Nephron progenitor cell (in vitro differentiated cells): ENCODE measurements around the gene CASQ1.

Experiments
- DNase-seq: peaks from one replicate; pipeline ENCODE4 v3.0.0; 2021
- H3K27ac Mint-ChIP-seq: 2 replicates; pipeline ENCODE4 v1.8.0; 2021; ENCODE audit warnings: mild to moderate bottlenecking, moderate library complexity, mixed read lengths
- H3K27me3 Mint-ChIP-seq: 2 replicates; pipeline ENCODE4 v1.8.0; 2021; ENCODE audit warnings: mild to moderate bottlenecking, low read depth, mixed read lengths; ENCODE audit not compliant: poor library complexity
- H3K36me3 Mint-ChIP-seq: 2 replicates; pipeline ENCODE4 v1.8.0; 2021; ENCODE audit warnings: low read depth, mixed read lengths
- H3K4me1 Mint-ChIP-seq: 2 replicates; pipeline ENCODE4 v1.8.0; 2021; ENCODE audit warnings: mixed read lengths
- H3K4me3 Mint-ChIP-seq: 2 replicates; pipeline ENCODE4 v1.8.0; 2021; ENCODE audit warnings: mild to moderate bottlenecking, moderate library complexity, mixed read lengths
- H3K9me3 Mint-ChIP-seq: 2 replicates; pipeline ENCODE4 v1.8.0; 2021; ENCODE audit warnings: mild to moderate bottlenecking, moderate library complexity, mixed read lengths
- CTCF ChIP-seq: fragments of 200-600 bp; sonication (generic); IDR thresholded peaks from 2 replicates; pipeline ENCODE4 v1.5.0; 2021; ENCODE audit warnings: antibody characterized with exemption

Gene CASQ1

GRCh38 chr1:160237558-160237957, 47.2 kb downstream of the CASQ1 start:
- H3K27me3 Mint-ChIP-seq, result no peaks in the 10 kb centered on the region
- no peak overlapping the region for H3K4me3 Mint-ChIP-seq
- TF ChIP-seq CTCF, result no peak
- no peaks in the 10 kb centered on the region for H3K4me1 Mint-ChIP-seq
- DNase-seq, result no peak
- no peaks in the 10 kb centered on the region for H3K9me3 Mint-ChIP-seq
- peaks cover 60% of the 10 kb centered on the region for H3K36me3 Mint-ChIP-seq
- no peak overlapping the region for H3K27ac Mint-ChIP-seq

- DNase-seq, result no peak
- Mint-ChIP-seq H3K27me3 (no peaks in the 10 kb centered on the region), H3K4me3 (no peak overlapping the region), H3K36me3 (peaks cover 68% of the 10 kb centered on the region), H3K27ac (no peak overlapping the region), H3K9me3 (no peaks in the 10 kb centered on the region), H3K4me1 (no peaks in the 10 kb centered on the region)
- TF ChIP-seq CTCF, result no peak
Measured at GRCh38 chr1:160238408-160238807, 48.0 kb downstream of the CASQ1 start.

- no peak for DNase-seq
- Mint-ChIP-seq H3K36me3 (peaks cover 69% of the 10 kb centered on the region), H3K27me3 (no peaks in the 10 kb centered on the region), H3K4me1 (peaks cover 2% of the 10 kb centered on the region), H3K27ac (peak overlapping the region; percentile 62), H3K4me3 (no peak overlapping the region), H3K9me3 (no peaks in the 10 kb centered on the region)
- no peak for TF ChIP-seq CTCF
Measured at GRCh38 chr1:160239582-160240299, 49.4 kb downstream of the CASQ1 start.

GRCh38 chr1:160243767-160244166, 53.4 kb downstream of the CASQ1 start:
- Mint-ChIP-seq H3K36me3 (peaks cover 49% of the 10 kb centered on the region), H3K4me3 (no peak overlapping the region), H3K27ac (peak overlapping the region; percentile 79), H3K4me1 (peaks cover 18% of the 10 kb centered on the region), H3K27me3 (no peaks in the 10 kb centered on the region), H3K9me3 (no peaks in the 10 kb centered on the region)
- TF ChIP-seq CTCF, result no peak
- no peak for DNase-seq

GRCh38 chr1:160244209-160244608, 53.8 kb downstream of the CASQ1 start:
- H3K4me1 Mint-ChIP-seq, result peaks cover 18% of the 10 kb centered on the region
- H3K4me3 Mint-ChIP-seq, result no peak overlapping the region
- no peak for DNase-seq
- TF ChIP-seq CTCF, result no peak
- H3K9me3 Mint-ChIP-seq, result no peaks in the 10 kb centered on the region
- no peak overlapping the region for H3K27ac Mint-ChIP-seq
- peaks cover 44% of the 10 kb centered on the region for H3K36me3 Mint-ChIP-seq
- H3K27me3 Mint-ChIP-seq, result no peaks in the 10 kb centered on the region

GRCh38 chr1:160245434-160245833, 55.1 kb downstream of the CASQ1 start:
- H3K4me1 Mint-ChIP-seq, result peaks cover 18% of the 10 kb centered on the region
- no peak overlapping the region for H3K4me3 Mint-ChIP-seq
- no peak for DNase-seq
- no peaks in the 10 kb centered on the region for H3K9me3 Mint-ChIP-seq
- H3K36me3 Mint-ChIP-seq, result peaks cover 38% of the 10 kb centered on the region
- TF ChIP-seq CTCF, result no peak
- peak overlapping the region; percentile 63 for H3K27ac Mint-ChIP-seq
- no peaks in the 10 kb centered on the region for H3K27me3 Mint-ChIP-seq
